NCI-H2081 treated with DMSO at 0.1 percent for 48 hours (cell line): ENCODE measurements around the gene TM4SF4.
"Not testable (repeated sequence)": the region's sequence is repeated elsewhere in the genome, so short reads cannot be mapped to it uniquely, and the experiment has no call there.

Source experiments
- DNase-seq: peaks from one replicate; lab custom pipeline; 2025; lab: John Stamatoyannopoulos, UW

Gene TM4SF4

DNA sequence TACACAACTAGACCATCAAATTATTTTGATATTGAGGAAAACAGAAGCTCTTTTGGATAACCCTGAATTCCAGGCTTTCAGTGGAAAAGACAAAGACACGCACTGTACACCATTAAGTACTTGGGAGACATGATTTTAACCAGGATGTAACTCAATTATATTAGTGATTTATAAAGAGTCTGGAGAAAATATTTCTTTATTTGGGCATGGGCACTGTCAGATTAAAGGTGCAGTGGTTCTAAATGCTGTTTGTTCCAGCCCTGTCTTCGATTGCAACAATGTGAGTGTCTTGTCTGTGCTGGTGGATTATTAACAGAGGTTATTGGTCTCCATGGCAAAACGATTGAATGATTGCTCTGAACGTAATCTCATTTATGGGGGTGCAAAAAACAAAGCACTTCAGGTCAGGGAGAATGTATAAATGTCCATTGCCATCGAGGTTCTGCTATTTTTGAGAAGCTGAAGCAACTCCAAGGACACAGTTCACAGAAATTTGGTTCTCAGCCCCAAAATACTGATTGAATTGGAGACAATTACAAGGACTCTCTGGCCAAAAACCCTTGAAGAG is at the start of gene TM4SF4:
Gene TM4SF4 (plus strand): TSS at position 448 of the 568 bp plus-strand sequence. CDS start 181 bp downstream, outside the sequence.
- DNase-seq = no peak

- no peak for DNase-seq
Measured at GRCh38 chr3:149424918-149425317, 49.6 kb upstream of the TM4SF4 start.

- no peak for DNase-seq
Measured at GRCh38 chr3:149426325-149426724, 48.2 kb upstream of the TM4SF4 start.

GRCh38 chr3:149428087-149428486 is 46.4 kb upstream of the TM4SF4 start:
- no peak for DNase-seq

DNA sequence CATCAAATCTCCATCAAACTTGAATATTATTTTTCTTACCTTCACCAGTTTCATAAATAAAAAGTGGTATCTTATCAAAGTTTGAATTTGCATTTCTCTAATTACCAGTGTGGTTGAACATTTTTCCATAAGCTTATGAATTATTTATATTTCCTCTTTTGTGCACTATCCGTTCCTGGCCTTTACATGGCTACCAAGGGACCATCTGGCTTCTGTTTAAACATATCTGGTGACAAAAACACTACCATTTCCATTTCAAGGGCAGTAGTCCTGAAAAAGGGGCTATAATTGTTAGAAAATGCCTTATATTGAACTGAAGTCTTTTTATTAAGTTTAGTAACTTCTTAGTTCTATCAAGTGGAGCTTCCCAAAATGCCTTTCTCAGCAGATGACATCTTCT is 44.3 kb upstream of the TM4SF4 start:
- DNase-seq = no peak

GRCh38 chr3:149432149-149432548 is 42.3 kb upstream of the TM4SF4 start:
- DNase-seq = no peak

GRCh38 chr3:149435996-149436885 is 38.3 kb upstream of the TM4SF4 start:
- no peak for DNase-seq

DNA sequence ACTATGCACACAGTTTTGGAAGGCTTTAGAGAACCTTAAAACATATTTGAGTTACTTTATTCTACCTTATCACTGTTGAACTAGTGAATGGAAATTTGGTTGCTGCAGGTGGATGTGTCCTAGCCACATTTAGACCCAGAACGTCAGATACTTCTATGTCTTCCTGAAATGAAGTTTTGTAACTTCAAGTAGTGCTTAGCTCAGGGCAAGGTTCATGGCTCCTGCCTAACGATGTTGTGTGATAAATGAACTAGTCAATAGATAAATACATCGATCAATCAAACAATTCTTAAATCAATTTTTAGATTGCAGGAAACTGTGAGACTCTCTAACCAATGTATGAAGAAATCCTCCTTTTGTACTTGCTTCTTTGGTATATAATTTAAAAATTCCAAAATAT is 37.2 kb upstream of the TM4SF4 start:
- no peak for DNase-seq

GRCh38 chr3:149437710-149438109 is 36.8 kb upstream of the TM4SF4 start:
- DNase-seq = no peak

GRCh38 chr3:149438981-149439380 is 35.5 kb upstream of the TM4SF4 start:
- no peak for DNase-seq

DNA sequence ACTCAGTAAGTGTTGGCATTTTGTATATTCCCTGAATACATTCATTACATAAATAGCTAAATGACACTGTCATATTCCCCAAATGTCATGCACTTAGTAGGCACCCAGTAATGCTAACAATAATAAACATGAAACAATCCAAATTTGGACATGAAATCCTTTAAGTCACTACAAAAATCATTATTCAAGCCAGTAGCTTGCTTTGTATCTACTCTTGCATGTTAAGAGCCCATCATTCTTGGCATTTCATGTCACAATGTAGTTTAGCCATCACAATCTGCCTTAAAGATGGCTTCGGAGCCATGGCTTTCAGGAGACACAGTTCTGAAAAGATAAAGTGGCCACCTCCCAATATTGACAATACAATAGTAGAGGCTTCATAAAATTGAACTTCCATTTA is 32.9 kb upstream of the TM4SF4 start:
- DNase-seq = no peak

- DNase-seq = no peak
Measured at GRCh38 chr3:149442043-149442442, 32.5 kb upstream of the TM4SF4 start.

- DNase-seq = no peak
Measured at GRCh38 chr3:149442851-149443544, 31.5 kb upstream of the TM4SF4 start.

DNA sequence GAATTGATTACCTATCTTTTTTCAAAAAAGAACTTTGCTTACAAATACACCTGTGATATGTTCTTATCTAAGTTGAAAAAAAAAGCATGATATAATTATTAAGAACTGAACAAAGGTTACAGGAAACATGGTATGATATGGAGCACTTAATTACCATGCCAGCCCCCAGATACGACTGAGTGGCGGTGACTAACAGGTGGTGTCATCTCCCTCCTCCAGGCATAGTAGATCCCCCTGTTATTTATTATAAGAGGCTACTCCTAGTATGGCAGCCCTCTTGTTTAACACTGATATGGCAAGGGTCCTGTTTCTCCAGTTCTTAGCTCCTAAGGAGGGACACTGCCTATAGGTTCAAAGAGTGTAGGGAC is 31.0 kb upstream of the TM4SF4 start:
- DNase-seq = no peak

DNA sequence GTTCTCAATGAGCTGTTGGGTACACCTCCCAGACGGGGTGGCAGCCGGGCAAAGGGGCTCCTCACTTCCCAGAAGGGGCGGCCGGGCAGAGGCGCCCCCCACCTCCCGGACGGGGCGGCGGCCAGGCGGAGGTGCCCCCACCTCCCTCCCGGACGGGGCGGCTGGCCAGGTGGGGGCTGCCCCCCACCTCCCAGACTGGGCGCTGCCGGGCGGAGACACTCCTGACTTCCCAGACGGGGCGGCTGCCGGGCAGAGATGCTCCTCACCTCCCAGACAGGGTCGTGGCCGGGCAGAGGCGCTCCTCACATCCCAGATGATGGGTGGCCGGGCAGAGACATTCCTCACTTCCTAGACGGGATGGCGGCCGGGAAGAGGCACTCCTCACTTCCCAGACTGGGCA is 29.6 kb upstream of the TM4SF4 start:
- not testable (repeated sequence) for DNase-seq

GRCh38 chr3:149448331-149448831 is 26.1 kb upstream of the TM4SF4 start:
- no peak for DNase-seq

GRCh38 chr3:149449182-149449581 is 25.3 kb upstream of the TM4SF4 start:
- DNase-seq = no peak

- no peak for DNase-seq
Measured at GRCh38 chr3:149449799-149450198, 24.7 kb upstream of the TM4SF4 start.

DNA sequence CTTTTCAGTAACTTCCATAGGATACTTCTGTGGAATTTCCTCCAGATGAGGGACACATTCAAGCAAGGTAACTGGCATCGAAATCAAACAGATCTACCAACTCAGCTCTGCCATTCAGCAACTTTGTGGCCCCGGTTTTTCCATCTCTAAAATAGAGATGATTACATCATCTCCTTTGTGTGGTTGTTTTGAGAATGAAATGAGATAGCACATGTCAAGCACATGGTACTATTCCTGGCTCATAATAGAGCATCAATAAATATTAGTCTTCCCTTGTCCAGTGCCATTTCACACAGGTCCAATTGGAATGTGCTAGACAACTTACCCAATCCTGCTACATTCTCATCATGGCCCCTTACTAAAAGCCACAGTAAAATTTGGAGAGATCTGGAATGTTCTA is 24.2 kb upstream of the TM4SF4 start:
- DNase-seq = no peak

GRCh38 chr3:149452036-149452435 is 22.5 kb upstream of the TM4SF4 start:
- no peak for DNase-seq

DNA sequence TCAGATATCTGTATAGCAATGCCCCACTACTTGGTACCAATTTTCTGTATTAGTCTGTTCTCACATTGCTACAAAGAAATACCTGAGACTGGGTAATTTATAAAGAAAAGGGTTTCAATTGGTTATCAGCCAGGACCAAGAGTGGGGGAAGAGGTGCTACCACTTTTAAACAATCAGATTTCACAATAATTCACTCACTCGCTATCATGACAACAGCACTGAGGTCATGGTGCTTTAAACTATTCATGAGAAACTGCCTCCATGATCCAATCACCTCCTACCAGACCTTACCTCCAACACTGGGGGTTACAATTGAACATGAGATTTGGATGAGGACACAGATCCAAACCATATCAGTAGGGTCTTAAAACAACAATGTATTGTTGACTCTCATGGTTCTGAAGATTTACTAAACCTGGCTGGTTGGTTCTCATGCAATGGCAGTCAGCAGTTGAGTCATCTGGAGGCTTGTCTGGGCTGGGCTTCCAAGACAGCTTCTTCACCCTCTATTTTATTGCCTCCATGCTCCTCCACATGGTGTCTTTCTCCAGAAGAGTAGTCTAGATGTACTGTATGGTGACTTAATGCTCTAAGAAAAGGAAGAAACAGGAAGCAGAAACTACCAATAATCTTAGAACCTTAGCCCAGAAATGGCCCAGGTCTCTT is 21.2 kb upstream of the TM4SF4 start:
- DNase-seq = no peak

GRCh38 chr3:149454746-149455145 is 19.8 kb upstream of the TM4SF4 start:
- DNase-seq = no peak
